ENCODE measurements around the gene PBLD.

DNA sequence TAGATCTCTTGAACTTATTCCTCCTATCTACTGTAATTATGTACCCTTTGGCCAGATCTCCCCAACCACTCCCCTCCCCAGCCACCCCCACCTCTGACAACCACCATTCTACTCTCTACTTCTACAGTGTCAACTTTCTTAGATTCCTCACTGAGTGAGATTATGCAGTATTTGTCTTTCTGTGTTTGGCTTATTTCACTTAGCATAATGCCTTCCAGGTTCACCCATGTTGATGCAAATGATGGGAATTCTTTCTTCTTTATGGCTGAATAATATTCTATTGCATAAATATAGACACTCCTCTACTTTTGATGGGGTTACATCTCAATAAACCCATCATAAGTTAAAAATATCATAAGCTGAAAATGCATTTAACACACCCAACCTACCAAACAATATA is 22.2 kb downstream of the PBLD start:
- TF ChIP-seq, protein P1, sequence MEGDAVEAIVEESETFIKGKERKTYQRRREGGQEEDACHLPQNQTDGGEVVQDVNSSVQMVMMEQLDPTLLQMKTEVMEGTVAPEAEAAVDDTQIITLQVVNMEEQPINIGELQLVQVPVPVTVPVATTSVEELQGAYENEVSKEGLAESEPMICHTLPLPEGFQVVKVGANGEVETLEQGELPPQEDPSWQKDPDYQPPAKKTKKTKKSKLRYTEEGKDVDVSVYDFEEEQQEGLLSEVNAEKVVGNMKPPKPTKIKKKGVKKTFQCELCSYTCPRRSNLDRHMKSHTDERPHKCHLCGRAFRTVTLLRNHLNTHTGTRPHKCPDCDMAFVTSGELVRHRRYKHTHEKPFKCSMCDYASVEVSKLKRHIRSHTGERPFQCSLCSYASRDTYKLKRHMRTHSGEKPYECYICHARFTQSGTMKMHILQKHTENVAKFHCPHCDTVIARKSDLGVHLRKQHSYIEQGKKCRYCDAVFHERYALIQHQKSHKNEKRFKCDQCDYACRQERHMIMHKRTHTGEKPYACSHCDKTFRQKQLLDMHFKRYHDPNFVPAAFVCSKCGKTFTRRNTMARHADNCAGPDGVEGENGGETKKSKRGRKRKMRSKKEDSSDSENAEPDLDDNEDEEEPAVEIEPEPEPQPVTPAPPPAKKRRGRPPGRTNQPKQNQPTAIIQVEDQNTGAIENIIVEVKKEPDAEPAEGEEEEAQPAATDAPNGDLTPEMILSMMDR (conservative IDR thresholded peaks at IDR 0.05; ENCODE audit: low read depth, low read length) = no peak
- TF ChIP-seq EZH2 (IDR thresholded peaks at IDR 0.05; ENCODE audit: borderline replicate concordance, low read depth, low read length, poor library complexity, severe bottlenecking) = no peak

All from A673 (cell line).